HEK293T (cell line): Measurements from ENCODE around the gene PTPRM.

Source experiments
- BHLHE40 ChIP-seq: fragments of 450-650 bp; IDR thresholded peaks from 2 replicates; pipeline ENCODE4 v1.6.1; 2016; ENCODE audit warnings: mild to moderate bottlenecking, moderate library complexity, borderline replicate concordance
- ELF4 ChIP-seq: fragments of 450-650 bp; IDR thresholded peaks from 2 replicates; pipeline ENCODE4 v1.6.1; 2017; ENCODE audit warnings: antibody characterized with exemption
- FOXA1 ChIP-seq: fragments of 450-650 bp; IDR thresholded peaks from 2 replicates; pipeline ENCODE4 v1.6.1; 2016; ENCODE audit warnings: mild to moderate bottlenecking
- FOXK2 ChIP-seq: fragments of 450-650 bp; IDR thresholded peaks from 2 replicates; pipeline ENCODE4 v1.6.1; 2016; ENCODE audit warnings: mild to moderate bottlenecking
- FOXM1 ChIP-seq: fragments of 450-650 bp; IDR thresholded peaks from 2 replicates; pipeline ENCODE4 v1.6.1; 2017; ENCODE audit warnings: mild to moderate bottlenecking, borderline replicate concordance
- HDGF ChIP-seq: fragments of 450-650 bp; IDR thresholded peaks from 2 replicates; pipeline ENCODE4 v1.6.1; 2017; ENCODE audit warnings: antibody characterized with exemption, borderline replicate concordance
- NFRKB ChIP-seq: fragments of 450-650 bp; IDR thresholded peaks from 2 replicates; pipeline ENCODE4 v1.6.1; 2016; ENCODE audit warnings: mild to moderate bottlenecking, moderate library complexity
- SP1 ChIP-seq: fragments of 450-650 bp; IDR thresholded peaks from 2 replicates; pipeline ENCODE4 v1.6.1; 2017
- SUZ12 ChIP-seq: fragments of 450-650 bp; IDR thresholded peaks from 2 replicates; pipeline ENCODE4 v1.6.1; 2016; ENCODE audit warnings: mild to moderate bottlenecking
- TARDBP ChIP-seq: fragments of 450-650 bp; IDR thresholded peaks from 2 replicates; pipeline ENCODE4 v1.6.1; 2016
- ZNF384 ChIP-seq: fragments of 450-650 bp; IDR thresholded peaks from 2 replicates; pipeline ENCODE4 v1.6.1; 2016

DNA sequence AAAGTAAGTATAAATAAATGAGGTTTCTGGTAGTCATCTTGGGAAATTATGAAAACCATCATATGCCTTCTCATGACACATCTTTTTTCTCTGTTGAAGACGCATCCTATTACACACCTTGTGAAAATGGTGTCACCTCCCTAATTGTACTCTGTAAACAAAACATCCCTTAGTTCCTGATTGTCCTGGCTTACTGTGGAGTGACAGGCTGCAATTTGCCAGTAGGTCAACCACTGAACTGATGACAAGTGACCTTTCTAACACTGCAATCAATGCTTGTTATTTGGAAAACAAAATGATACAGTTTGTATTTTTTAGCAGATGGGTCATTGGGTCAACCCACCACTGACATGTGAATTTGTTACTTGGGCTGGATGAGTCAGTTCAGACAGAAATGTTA lies 219.5 kb downstream of the PTPRM start:
- TF ChIP-seq BHLHE40 (no peak), NFRKB (no peak), HDGF (no peak), SP1 (no peak), FOXA1 (no peak), FOXM1 (no peak), TARDBP (no peak), FOXK2 (no peak), ELF4 (no peak), ZNF384 (no peak), SUZ12 (no peak)
